ENCODE data around the gene TEKTIP1.

Gene TEKTIP1

DNA sequence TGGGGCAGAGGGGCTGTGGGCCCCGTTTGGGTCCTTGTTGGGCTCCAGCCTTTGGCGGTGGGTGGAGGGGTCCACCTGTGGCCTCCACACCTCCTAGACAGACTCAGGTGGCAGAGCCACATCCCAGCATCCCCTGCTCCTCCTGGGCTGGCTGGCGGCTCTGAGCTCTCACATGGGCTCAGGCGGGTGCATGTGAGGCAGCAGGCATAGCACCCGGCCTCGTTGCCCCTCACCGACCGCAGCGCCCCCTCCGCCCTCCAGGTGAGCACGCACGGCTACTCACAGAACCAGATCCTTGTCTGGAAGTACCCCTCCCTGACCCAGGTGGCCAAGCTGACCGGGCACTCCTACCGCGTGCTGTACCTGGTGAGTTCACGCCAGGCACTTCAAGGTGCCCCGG, 5.9 kb upstream of the TEKTIP1 start:
- H4K20me1 ChIP-seq, result peaks cover 56 to 93% (median 75%) of the 10 kb centered on the region in 11 experiments; a peak in 21 of 22 replicates
- H3K4me1 ChIP-seq, result peaks cover 14 to 53% (median 49%) of the 10 kb centered on the region in 10 experiments; a peak in 19 of 20 replicates
- no peaks in the 10 kb centered on the region for H3K27me3 ChIP-seq
- no peak overlapping the region for H3K27ac ChIP-seq
- peaks cover 53 to 71% (median 60%) of the 10 kb centered on the region in 11 experiments for H3K36me3 ChIP-seq
- H3K4me2 ChIP-seq, result peak overlapping the region in 5 of 11 experiments; percentile 62 to 88 (median 86); a peak in 4 of 22 replicates
- 0 out of 22 replicates have a peak overlapping the region, but pooled peaks of 1 of the 11 experiments have one; percentile 2 for H3K9ac ChIP-seq
- H3K4me3 ChIP-seq, result no peak overlapping the region
- no peaks in the 10 kb centered on the region for H3K9me3 ChIP-seq (replicated peaks in 1 of 11)
- no peak for TF ChIP-seq Cebpa-rat (IDR thresholded peaks at IDR 0.05)

DNA sequence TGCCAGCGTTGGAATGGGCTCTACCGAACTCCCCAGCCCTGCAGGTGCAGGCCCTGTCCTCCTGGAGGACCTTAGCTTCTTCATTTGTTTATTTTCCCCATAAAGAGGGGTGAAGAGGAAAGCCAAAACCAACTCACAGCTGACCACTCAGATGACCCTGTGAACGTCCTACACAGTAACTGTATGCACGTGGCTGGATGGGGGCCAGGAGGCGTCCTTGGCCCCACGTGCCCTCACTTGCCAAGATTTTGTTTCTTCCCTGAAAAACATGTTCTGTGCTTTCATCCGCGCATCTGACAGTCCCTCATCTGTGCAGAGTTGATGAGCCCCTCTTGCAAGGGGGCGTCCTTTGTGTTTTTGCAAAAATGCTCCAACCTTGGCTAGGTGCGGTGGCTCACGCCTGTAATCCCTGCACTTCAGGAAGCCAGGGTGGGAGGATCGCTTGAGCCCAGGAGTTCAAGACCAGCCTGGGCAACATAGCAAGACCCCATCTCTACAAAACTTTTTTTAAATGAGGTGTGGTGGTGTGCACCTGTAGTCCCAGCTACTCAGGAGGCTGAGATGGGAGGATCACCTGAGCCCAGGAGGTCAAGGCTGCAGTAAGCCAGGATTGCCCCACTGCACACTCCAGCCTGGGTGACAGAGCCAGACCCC, 5.3 kb upstream of the TEKTIP1 start:
- peaks cover 63 to 93% (median 81%) of the 10 kb centered on the region in 11 experiments; a peak in 21 of 22 replicates for H4K20me1 ChIP-seq
- TF ChIP-seq Cebpa-rat (IDR thresholded peaks at IDR 0.05), result no peak
- H3K36me3 ChIP-seq, result peaks cover 51 to 73% (median 60%) of the 10 kb centered on the region in 11 experiments

DNA sequence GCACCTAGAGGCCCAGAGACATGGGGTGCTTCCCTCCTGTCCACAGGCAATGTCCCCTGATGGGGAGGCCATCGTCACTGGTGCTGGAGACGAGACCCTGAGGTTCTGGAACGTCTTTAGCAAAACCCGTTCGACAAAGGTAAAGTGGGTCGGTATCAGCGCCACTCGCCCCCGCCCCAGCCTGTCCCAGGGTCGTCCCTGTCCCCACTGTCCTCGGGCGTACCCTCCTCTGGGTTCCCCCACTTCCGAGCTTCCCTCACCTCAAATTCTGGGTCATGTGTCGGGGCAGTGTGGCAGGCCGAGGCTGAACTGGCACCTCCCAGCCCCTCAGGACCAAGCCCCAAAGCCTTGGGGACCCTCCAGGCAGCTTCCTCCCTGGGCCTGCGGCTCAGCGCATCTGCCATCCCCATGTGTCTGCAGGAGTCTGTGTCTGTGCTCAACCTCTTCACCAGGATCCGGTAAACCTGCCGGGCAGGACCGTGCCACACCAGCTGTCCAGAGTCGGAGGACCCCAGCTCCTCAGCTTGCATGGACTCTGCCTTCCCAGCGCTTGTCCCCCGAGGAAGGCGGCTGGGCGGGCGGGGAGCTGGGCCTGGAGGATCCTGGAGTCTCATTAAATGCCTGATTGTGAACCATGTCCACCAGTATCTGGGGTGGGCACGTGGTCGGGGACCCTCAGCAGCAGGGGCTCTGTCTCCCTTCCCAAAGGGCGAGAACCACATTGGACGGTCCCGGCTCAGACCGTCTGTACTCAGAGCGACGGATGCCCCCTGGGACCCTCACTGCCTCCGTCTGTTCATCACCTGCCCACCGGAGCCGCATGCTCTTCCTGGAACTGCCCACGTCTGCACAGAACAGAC, 4.4 kb upstream of the TEKTIP1 start:
- Histone ChIP-seq H3K9ac (peak overlapping the region in 6 of 11 experiments; percentile 4 to 50 (median 46); a peak in 11 of 22 replicates), H3K9me3 (replicated peaks in 1 of 11) (peaks cover 0 to 3% (median 0%) of the 10 kb centered on the region in 11 experiments; a peak in 4 of 22 replicates), H3K4me3 (no peak overlapping the region), H4K20me1 (peaks cover 65 to 94% (median 88%) of the 10 kb centered on the region in 11 experiments; a peak in 21 of 22 replicates), H3K36me3 (peaks cover 56 to 81% (median 66%) of the 10 kb centered on the region in 11 experiments), H3K4me2 (peak overlapping the region in 9 of 11 experiments; percentile 15 to 88 (median 80); a peak in 16 of 22 replicates), H3K27me3 (no peaks in the 10 kb centered on the region), H3K4me1 (peaks cover 14 to 54% (median 51%) of the 10 kb centered on the region in 10 experiments; a peak in 19 of 20 replicates), H3K27ac (peak overlapping the region in 3 of 11 experiments; percentile 13 to 28 (median 27); a peak in 3 of 22 replicates)
- no peak for TF ChIP-seq Cebpa-rat (IDR thresholded peaks at IDR 0.05)

More for the DNA sequence above, 5.3 kb upstream of the TEKTIP1 start:
- Histone ChIP-seq H3K4me2 (peak overlapping the region in 9 of 11 experiments; percentile 15 to 88 (median 80); a peak in 16 of 22 replicates), H3K4me3 (no peak overlapping the region), H3K9me3 (replicated peaks in 1 of 11) (no peaks in the 10 kb centered on the region), H3K9ac (peak overlapping the region in 3 of 11 experiments; percentile 4 to 44 (median 20); a peak in 1 of 22 replicates), H3K4me1 (peaks cover 14 to 54% (median 51%) of the 10 kb centered on the region in 10 experiments; a peak in 19 of 20 replicates), H3K27ac (no peak overlapping the region), H3K27me3 (no peaks in the 10 kb centered on the region)

DNA sequence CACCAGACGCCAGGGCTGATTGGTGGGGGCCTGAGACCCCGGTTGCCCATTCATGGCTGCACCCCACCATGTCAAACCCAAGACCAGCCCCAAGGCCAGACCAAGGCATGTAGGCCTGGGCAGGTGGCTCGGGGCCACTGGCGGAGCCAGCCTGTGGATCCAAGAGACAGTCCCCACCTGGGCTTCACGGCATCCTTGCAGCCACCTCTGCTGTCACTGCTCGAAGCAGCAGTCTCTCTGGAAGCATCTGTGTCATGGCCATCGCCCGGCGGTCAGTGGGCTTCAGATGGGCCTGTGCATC, 3.8 kb upstream of the TEKTIP1 start:
- Histone ChIP-seq H3K4me1 (peaks cover 14 to 54% (median 51%) of the 10 kb centered on the region in 10 experiments; a peak in 19 of 20 replicates), H3K9me3 (replicated peaks in 1 of 11) (peaks cover 0 to 6% (median 0%) of the 10 kb centered on the region in 11 experiments; a peak in 4 of 22 replicates), H3K4me2 (peak overlapping the region in 8 of 11 experiments; percentile 62 to 88 (median 81); a peak in 16 of 22 replicates), H3K9ac (peak overlapping the region in 4 of 11 experiments; percentile 44 to 50 (median 49); a peak in 7 of 22 replicates), H3K27me3 (no peaks in the 10 kb centered on the region), H3K4me3 (no peak overlapping the region), H3K27ac (0 out of 22 replicates have a peak overlapping the region, but pooled peaks of 1 of the 11 experiments have one; percentile 28), H4K20me1 (peaks cover 65 to 98% (median 88%) of the 10 kb centered on the region in 11 experiments; a peak in 21 of 22 replicates), H3K36me3 (peaks cover 56 to 86% (median 70%) of the 10 kb centered on the region in 11 experiments)
- TF ChIP-seq Cebpa-rat (IDR thresholded peaks at IDR 0.05), result no peak

DNA sequence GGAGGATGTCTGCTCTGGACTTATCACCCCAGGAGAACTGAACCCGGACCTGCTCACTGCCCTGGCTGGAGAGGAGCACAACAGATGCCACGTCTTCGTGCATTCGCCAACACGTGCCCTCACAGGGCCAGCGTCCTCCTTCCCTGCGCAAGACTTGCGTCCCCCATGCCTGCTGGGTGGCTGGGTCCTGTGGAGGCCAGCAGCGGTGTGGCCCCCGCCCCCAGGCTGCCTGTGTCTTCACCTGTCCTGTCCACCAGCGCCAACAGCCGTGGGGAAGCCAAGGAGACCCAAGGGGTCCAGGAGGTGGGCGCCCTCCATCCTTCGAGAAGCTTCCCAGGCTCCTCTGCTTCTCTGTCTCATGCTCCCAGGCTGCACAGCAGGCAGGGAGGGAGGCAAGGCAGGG, 3.4 kb upstream of the TEKTIP1 start:
- H3K36me3 ChIP-seq, result peaks cover 52 to 83% (median 69%) of the 10 kb centered on the region in 11 experiments
- TF ChIP-seq Cebpa-rat (IDR thresholded peaks at IDR 0.05), result no peak
- peaks cover 0 to 6% (median 0%) of the 10 kb centered on the region in 11 experiments; a peak in 4 of 22 replicates for H3K9me3 ChIP-seq (replicated peaks in 1 of 11)
- H3K4me2 ChIP-seq, result peak overlapping the region in 10 of 11 experiments; percentile 15 to 88 (median 80); a peak in 18 of 22 replicates
- no peaks in the 10 kb centered on the region for H3K27me3 ChIP-seq
- H4K20me1 ChIP-seq, result peaks cover 65 to 95% (median 84%) of the 10 kb centered on the region in 11 experiments; a peak in 21 of 22 replicates
- H3K4me1 ChIP-seq, result peaks cover 14 to 54% (median 51%) of the 10 kb centered on the region in 10 experiments; a peak in 19 of 20 replicates
- H3K4me3 ChIP-seq, result no peak overlapping the region
- H3K9ac ChIP-seq, result peak overlapping the region in 1 of 11 experiments; percentile 32; a peak in 1 of 22 replicates
- no peak overlapping the region for H3K27ac ChIP-seq

DNA sequence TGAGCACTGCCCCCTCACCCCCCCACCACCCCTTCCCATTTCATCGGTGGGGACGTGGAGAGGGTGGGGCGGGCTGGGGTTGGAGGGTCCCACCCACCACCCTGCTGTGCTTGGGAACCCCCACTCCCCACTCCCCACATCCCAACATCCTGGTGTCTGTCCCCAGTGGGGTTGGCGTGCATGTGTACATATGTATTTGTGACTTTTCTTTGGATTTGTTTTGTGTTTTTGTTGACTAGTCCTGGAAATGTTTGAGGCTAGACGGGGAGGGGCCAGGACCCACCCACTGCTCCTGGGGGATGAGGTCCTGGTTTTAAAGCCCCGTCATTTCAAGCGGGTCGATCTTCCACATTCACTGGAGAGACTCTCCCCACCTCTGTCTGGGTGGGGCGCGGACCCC, 3.0 kb upstream of the TEKTIP1 start:
- peak overlapping the region in 5 of 11 experiments; percentile 12 to 59 (median 24); a peak in 5 of 22 replicates for H3K9ac ChIP-seq

DNA sequence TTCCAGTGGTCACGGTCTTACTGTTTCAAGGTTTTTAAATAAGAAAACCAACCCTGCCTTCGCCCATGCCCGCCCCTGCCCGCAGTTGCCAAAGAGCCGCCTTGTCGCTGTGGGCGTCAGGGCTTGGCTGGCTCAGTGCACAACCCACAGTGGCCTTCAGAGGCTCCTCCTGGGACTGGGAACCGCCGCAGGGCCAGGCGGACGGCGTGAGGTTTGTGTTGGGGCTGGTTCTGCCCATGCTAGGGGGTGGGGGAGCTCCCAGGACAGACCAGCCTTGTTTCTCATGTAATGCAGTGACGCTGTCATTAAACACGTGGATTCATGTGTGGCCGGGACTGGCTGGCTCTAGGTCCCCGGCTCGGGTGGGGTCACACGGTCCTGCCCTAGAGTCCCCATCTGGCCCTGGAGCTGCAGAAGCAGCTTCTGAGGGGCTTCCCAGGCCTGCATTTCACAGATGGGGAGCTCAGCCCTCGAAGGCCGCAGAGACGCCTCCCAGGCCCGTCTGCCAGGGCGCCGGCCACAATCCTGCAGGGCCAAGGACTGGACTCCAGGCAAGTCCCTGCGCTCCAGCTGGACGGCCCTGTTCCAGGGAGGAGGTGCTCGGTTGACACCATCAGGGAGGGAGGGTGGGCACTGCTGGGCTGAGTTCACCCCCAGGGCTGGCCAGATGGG, 2.4 kb upstream of the TEKTIP1 start:
- Histone ChIP-seq H3K4me3 (no peak overlapping the region), H4K20me1 (peaks cover 65 to 85% (median 75%) of the 10 kb centered on the region in 11 experiments; a peak in 21 of 22 replicates), H3K4me2 (peak overlapping the region; percentile 37 to 88 (median 75)), H3K4me1 (peaks cover 14 to 54% (median 51%) of the 10 kb centered on the region in 10 experiments; a peak in 19 of 20 replicates), H3K27ac (no peak overlapping the region; a peak in 1 of 22 replicates), H3K36me3 (peaks cover 42 to 73% (median 59%) of the 10 kb centered on the region in 11 experiments), H3K9ac (peak overlapping the region in 7 of 11 experiments; percentile 12 to 59 (median 44); a peak in 6 of 22 replicates), H3K27me3 (no peaks in the 10 kb centered on the region), H3K9me3 (replicated peaks in 1 of 11) (peaks cover 0 to 6% (median 0%) of the 10 kb centered on the region in 11 experiments; a peak in 4 of 22 replicates)
- no peak for TF ChIP-seq Cebpa-rat (IDR thresholded peaks at IDR 0.05)

More for the DNA sequence above, 3.0 kb upstream of the TEKTIP1 start:
- no peak for TF ChIP-seq Cebpa-rat (IDR thresholded peaks at IDR 0.05)
- H3K27ac ChIP-seq, result no peak overlapping the region
- H3K4me1 ChIP-seq, result peaks cover 14 to 54% (median 51%) of the 10 kb centered on the region in 10 experiments; a peak in 19 of 20 replicates
- H3K9me3 ChIP-seq (replicated peaks in 1 of 11), result peaks cover 0 to 6% (median 0%) of the 10 kb centered on the region in 11 experiments; a peak in 4 of 22 replicates
- H3K4me3 ChIP-seq, result no peak overlapping the region
- peaks cover 48 to 79% (median 65%) of the 10 kb centered on the region in 11 experiments for H3K36me3 ChIP-seq
- H3K4me2 ChIP-seq, result peak overlapping the region; percentile 27 to 88 (median 79)
- no peaks in the 10 kb centered on the region for H3K27me3 ChIP-seq
- peaks cover 65 to 91% (median 80%) of the 10 kb centered on the region in 11 experiments; a peak in 21 of 22 replicates for H4K20me1 ChIP-seq

All from BLaER1 treated with 17β-estradiol and CSF1 and Interleukin-3, amounts not matched to agents 10 nM and 100 nM (cell line).